CD4-positive, alpha-beta T cell treated with Interleukin-6 for 4 hours (primary cell): Measurements from ENCODE around the gene UBTD2.

Source experiments
- DNase-seq: peaks from one replicate; pipeline ENCODE4 v3.0.0-alpha.2; 2020; ENCODE audit warnings: mixed read lengths

The UBTD2 gene

GRCh38 chr5:172188893-172189692 lies 94.5 kb downstream of the UBTD2 start:
- no peak for DNase-seq

- peak; percentile 93 for DNase-seq
Measured at GRCh38 chr5:172188033-172188892, 95.3 kb downstream of the UBTD2 start, which contains the start of gene STK10. STK10 (minus strand) TSS chr5:172188224; CDS start chr5:172188042, 182 bp downstream.

GRCh38 chr5:172187118-172188032 lies 96.2 kb downstream of the UBTD2 start:
- DNase-seq = peak; percentile 77

GRCh38 chr5:172186114-172186695 lies 97.4 kb downstream of the UBTD2 start:
- DNase-seq = no peak

- peak; percentile 30 for DNase-seq
Measured at GRCh38 chr5:172185096-172185461, 98.5 kb downstream of the UBTD2 start.

GRCh38 chr5:172183881-172184280 lies 99.7 kb downstream of the UBTD2 start:
- no peak for DNase-seq

- no peak for DNase-seq
Measured at GRCh38 chr5:172182291-172182690, 101.3 kb downstream of the UBTD2 start.

- DNase-seq = peak; percentile 57
Measured at GRCh38 chr5:172180936-172181335, 102.6 kb downstream of the UBTD2 start.

- DNase-seq = peak; percentile 58
Measured at GRCh38 chr5:172178991-172179989, 104.3 kb downstream of the UBTD2 start.

- DNase-seq = peak; percentile 59
Measured at GRCh38 chr5:172178301-172178987, 105.1 kb downstream of the UBTD2 start.

GRCh38 chr5:172177176-172177575 lies 106.4 kb downstream of the UBTD2 start:
- DNase-seq = no peak

- DNase-seq = peak; percentile 95
Measured at GRCh38 chr5:172175263-172175719, 108.3 kb downstream of the UBTD2 start.

GRCh38 chr5:172173564-172174153 lies 109.9 kb downstream of the UBTD2 start:
- DNase-seq = peak; percentile 77

- DNase-seq = no peak
Measured at GRCh38 chr5:172172912-172173563, 110.5 kb downstream of the UBTD2 start.

- DNase-seq = no peak
Measured at GRCh38 chr5:172171118-172171517, 112.4 kb downstream of the UBTD2 start.

GRCh38 chr5:172170251-172170701 lies 113.3 kb downstream of the UBTD2 start:
- no peak for DNase-seq

- DNase-seq = no peak
Measured at GRCh38 chr5:172169216-172169615, 114.3 kb downstream of the UBTD2 start.

GRCh38 chr5:172168311-172168710 lies 115.3 kb downstream of the UBTD2 start:
- DNase-seq = no peak

- DNase-seq = no peak
Measured at GRCh38 chr5:172167895-172168294, 115.7 kb downstream of the UBTD2 start.
